AG09309 (cell line): ENCODE results near the gene CCDC12.

ENCODE experiments used
- DNase-seq: peaks from one replicate; pipeline ENCODE4 v3.0.0-alpha.2; 2010; ENCODE audit warnings: low read depth
- H3K4me3 ChIP-seq: 2 replicates; pipeline ENCODE4 v1.5.1; 2011; ENCODE audit warnings: mild to moderate bottlenecking, low read depth, low read length, moderate library complexity; ENCODE audit not compliant: control insufficient read depth
- CTCF ChIP-seq: IDR thresholded peaks from 2 replicates; pipeline ENCODE4 v1.5.1; 2011; ENCODE audit warnings: mild to moderate bottlenecking, low read depth, low read length, inconsistent platforms; ENCODE audit not compliant: insufficient read depth, control insufficient read depth; ENCODE audit errors: missing control alignments

CCDC12 gene

GRCh38 chr3:47008234-47008796 is 31.8 kb upstream of the CCDC12 start:
- TF ChIP-seq CTCF = no peak
- no peak for DNase-seq
- H3K4me3 ChIP-seq = no peak overlapping the region

DNA sequence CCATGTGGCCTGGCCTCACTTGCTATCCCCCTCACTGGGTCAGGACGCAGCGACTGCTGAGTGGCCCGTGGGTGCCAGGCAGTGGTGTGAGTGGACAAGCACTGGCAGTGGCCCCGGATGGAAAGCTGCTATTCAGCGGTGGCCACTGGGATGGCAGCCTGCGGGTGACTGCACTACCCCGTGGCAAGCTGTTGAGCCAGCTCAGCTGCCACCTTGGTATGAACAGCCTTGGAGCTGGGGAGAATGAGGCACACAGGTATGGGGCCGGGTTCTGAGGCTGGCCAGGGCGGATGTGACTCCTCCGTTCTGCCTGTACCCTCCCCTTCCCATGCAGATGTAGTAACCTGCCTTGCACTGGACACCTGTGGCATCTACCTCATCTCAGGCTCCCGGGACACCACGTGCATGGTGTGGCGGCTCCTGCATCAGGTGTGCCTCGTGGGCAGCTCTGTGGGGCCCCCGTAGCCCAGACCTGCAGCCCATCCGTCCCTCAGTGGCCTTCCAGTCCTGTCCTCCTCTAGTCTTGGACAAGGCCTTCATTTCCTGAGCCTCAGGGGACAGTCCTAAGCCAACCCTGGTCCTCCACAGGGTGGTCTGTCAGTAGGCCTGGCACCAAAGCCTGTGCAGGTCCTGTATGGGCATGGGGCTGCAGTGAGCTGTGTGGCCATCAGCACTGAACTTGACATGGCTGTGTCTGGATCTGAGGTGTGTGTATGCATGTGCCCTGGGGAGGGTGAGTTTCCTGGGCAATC is 31.1 kb upstream of the CCDC12 start:
- no peak for TF ChIP-seq CTCF
- no peak overlapping the region for H3K4me3 ChIP-seq
- DNase-seq = no peak

DNA sequence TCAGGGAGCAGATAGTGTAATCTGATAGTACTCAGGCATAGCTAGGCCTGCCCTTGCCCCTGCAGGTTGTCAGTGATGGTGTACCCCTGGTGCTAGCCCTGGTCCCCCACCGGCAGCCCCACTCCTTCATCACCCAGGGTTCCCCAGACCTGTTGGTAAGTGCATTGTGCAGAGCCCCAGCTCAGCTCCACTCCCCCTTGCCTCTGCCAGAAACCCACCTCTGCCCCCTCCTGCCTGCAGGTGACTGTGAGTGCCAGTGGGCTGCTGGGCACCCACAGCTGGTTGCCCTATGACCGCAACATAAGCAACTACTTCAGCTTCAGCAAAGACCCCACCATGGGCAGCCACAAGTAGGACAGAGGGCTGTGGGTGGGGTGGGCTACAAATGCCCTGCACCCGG is 30.5 kb upstream of the CCDC12 start:
- H3K4me3 ChIP-seq = no peak overlapping the region
- TF ChIP-seq CTCF = no peak
- DNase-seq = no peak

DNA sequence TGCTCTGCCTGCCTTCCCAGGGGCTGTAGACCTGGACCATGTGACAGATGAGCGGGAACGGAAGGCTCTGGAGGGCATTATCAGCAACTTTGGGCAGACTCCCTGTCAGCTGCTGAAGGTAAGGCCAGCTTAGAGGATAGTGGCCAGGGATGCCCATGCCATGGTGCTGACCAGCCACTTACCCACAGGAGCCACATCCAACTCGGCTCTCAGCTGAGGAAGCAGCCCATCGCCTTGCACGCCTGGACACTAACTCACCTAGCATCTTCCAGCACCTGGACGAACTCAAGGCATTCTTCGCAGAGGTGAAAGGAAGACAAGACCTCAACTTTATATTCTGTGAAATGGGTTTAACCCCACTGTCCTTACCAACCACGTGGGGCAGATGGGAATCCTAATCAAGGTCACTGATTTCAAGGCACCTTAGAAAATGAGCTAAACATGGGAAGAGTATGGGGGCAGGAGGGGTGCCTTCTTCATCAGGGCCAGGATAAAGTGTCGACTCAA is 29.7 kb upstream of the CCDC12 start:
- H3K4me3 ChIP-seq = no peak overlapping the region
- TF ChIP-seq CTCF = no peak
- DNase-seq = no peak

- TF ChIP-seq CTCF = no peak
- DNase-seq = no peak
- H3K4me3 ChIP-seq = no peak overlapping the region
Measured at GRCh38 chr3:47005212-47006144, 28.9 kb upstream of the CCDC12 start.

GRCh38 chr3:47004369-47005211 is 28.0 kb upstream of the CCDC12 start:
- no peak overlapping the region for H3K4me3 ChIP-seq
- no peak for TF ChIP-seq CTCF
- no peak for DNase-seq
